ENCODE results near the gene SH3GL1. TPM values are rescaled to one million over a fixed set of nuclear protein-coding genes. Genes with fewer than 3 reads are reported as not detected.
A peak's percentile ranks its signal among the peaks of the same experiment; 100 is the strongest.

SH3GL1 gene
- total and polyA plus RNA-seq, 12 donors: 13.1 to 41.8 (median 18.0) TPM

GRCh38 chr19:4327252-4327876 lies 73.0 kb downstream of the SH3GL1 start:
- intact Hi-C loops (cut with DNase I): loop anchor here in 2 of 10 donors (5.0 to 10.0 kb wide), 2 partner anchors 53 to 75 kb away; partner anchors contain the start of genes CHAF1A (in 1 of the 2), SH3GL1 (in 1 of the 2) and SHD (in 1 of the 2)
- Histone ChIP-seq H3K9me3 (peaks cover 0 to 6% (median 0%) of the 10 kb centered on the region in 11 donors), H3K27me3 (peaks cover 0 to 16% (median 0%) of the 10 kb centered on the region in 7 donors), H3K4me3 (peak overlapping the region in 9 of 10 donors; percentile 23 to 59 (median 47)), H3K36me3 (no peaks in the 10 kb centered on the region), H3K4me1 (peaks cover 0 to 24% (median 21%) of the 10 kb centered on the region in 9 donors), H3K27ac (no peak overlapping the region)
- DNase-seq (peak; percentile 58 to 78), ATAC-seq (peak in 7 of 8 donors; percentile 15 to 70 (median 49))
- WGBS, 2 donors: 2 to 4% methylated on average over 30 of the region's 30 CpGs
- TF ChIP-seq CTCF (IDR thresholded peaks at IDR 0.05): no peak

GRCh38 chr19:4326837-4327251 lies 73.5 kb downstream of the SH3GL1 start:
- WGBS, 2 donors: 8 to 14% methylated on average over 33 of the region's 33 CpGs
- Histone ChIP-seq H3K9me3 (peaks cover 0 to 9% (median 0%) of the 10 kb centered on the region in 11 donors), H3K36me3 (no peaks in the 10 kb centered on the region), H3K27me3 (peaks cover 0 to 16% (median 0%) of the 10 kb centered on the region in 7 donors), H3K27ac (no peak overlapping the region), H3K4me3 (peak overlapping the region in 7 of 10 donors; percentile 45 to 59 (median 48)), H3K4me1 (peaks cover 0 to 24% (median 21%) of the 10 kb centered on the region in 9 donors)
- no peak for ATAC-seq
- intact Hi-C loops (cut with DNase I): loop anchor here in 2 of 10 donors (5.0 to 10.0 kb wide), 2 partner anchors 52 to 75 kb away; partner anchors contain the start of genes CHAF1A (in 1 of the 2), SH3GL1 (in 1 of the 2) and SHD (in 1 of the 2)
- no peak for TF ChIP-seq CTCF (IDR thresholded peaks at IDR 0.05)
- DNase-seq: no peak

GRCh38 chr19:4326215-4326836 lies 74.0 kb downstream of the SH3GL1 start:
- TF ChIP-seq CTCF (IDR thresholded peaks at IDR 0.05): no peak
- ATAC-seq (no peak), DNase-seq (no peak)
- H3K27me3 ChIP-seq: peaks cover 0 to 16% (median 0%) of the 10 kb centered on the region in 7 donors
- WGBS, 2 donors: 57 to 58% methylated on average over 13 of the region's 13 CpGs
- H3K9me3 ChIP-seq: peaks cover 0 to 14% (median 0%) of the 10 kb centered on the region in 11 donors
- no peak overlapping the region for H3K27ac ChIP-seq
- H3K36me3 ChIP-seq: no peaks in the 10 kb centered on the region
- H3K4me1 ChIP-seq: peaks cover 0 to 24% (median 21%) of the 10 kb centered on the region in 9 donors
- intact Hi-C loops (cut with DNase I): loop anchor here in 2 of 10 donors (5.0 to 10.0 kb wide), 2 partner anchors 52 to 76 kb away; partner anchors contain the start of genes CHAF1A (in 1 of the 2), SH3GL1 (in 1 of the 2) and SHD (in 1 of the 2)
- H3K4me3 ChIP-seq: no peak overlapping the region

- Histone ChIP-seq H3K27me3 (peaks cover 0 to 16% (median 0%) of the 10 kb centered on the region in 7 donors), H3K9me3 (peaks cover 0 to 15% (median 0%) of the 10 kb centered on the region in 11 donors), H3K4me1 (peaks cover 0 to 23% (median 21%) of the 10 kb centered on the region in 9 donors), H3K4me3 (no peak overlapping the region), H3K27ac (no peak overlapping the region), H3K36me3 (no peaks in the 10 kb centered on the region)
- ATAC-seq (no peak), DNase-seq (no peak)
- intact Hi-C loops (cut with DNase I): loop anchor here in 1 of 10 donors (10.0 kb wide), 1 partner anchor 49 kb away; the partner anchor contains the start of gene SHD
- 87 to 91% methylated on average over 12 of the region's 12 CpGs for WGBS, 2 donors
- TF ChIP-seq CTCF (IDR thresholded peaks at IDR 0.05): no peak
Observed at GRCh38 chr19:4324228-4324627, 76.1 kb downstream of the SH3GL1 start.

All from heart right ventricle (tissue), 16 donors.